PC-9 (cell line): ENCODE data around the gene EFTUD2.

ENCODE experiments used
- CTCF ChIP-seq: fragments of 200-600 bp; sonication (generic); conservative IDR thresholded peaks from 2 replicates; pipeline ENCODE4 v1.6.1; 2017; ENCODE audit warnings: mixed run types, antibody characterized with exemption, mild to moderate bottlenecking, moderate library complexity
- EZH2 ChIP-seq: fragments of 200-600 bp; sonication (generic); IDR thresholded peaks from 2 replicates; pipeline ENCODE4 v1.8.0; 2017; ENCODE audit warnings: antibody characterized with exemption, low read depth

- no peak for TF ChIP-seq EZH2
- no peak for TF ChIP-seq CTCF
Measured at GRCh38 chr17:44914698-44915271, 15.5 kb upstream of the EFTUD2 start.
